ENCODE data around the gene TMEM100. TPM values are rescaled to one million over a fixed set of nuclear protein-coding genes. Genes with fewer than 3 reads are reported as not detected.
A peak's percentile ranks its signal among the peaks of the same experiment; 100 is the strongest.

The TMEM100 gene
- total RNA-seq, 1 experiment from 2014 or later, result not detected

GRCh38 chr17:55727920-55728319, 5.3 kb upstream of the TMEM100 start:
- ChIA-PET POLR2A (ENCODE audit: unreplicated experiment) (no interaction called here), CTCF (no interaction called here)
- intact Hi-C loops (cut with micrococcal nuclease), result no loop called here
- Histone ChIP-seq H3K9me2 (replicated peaks; ENCODE audit: low read length) (no peaks in the 10 kb centered on the region), H3K4me1 (ENCODE audit: insufficient read depth, low read length) (peaks cover 14% of the 10 kb centered on the region), H4K20me1 (ENCODE audit: low read length) (no peaks in the 10 kb centered on the region), H3K36me3 (ENCODE audit: low read depth, low read length) (no peaks in the 10 kb centered on the region), H3K27me3 (ENCODE audit: low read length) (peaks cover 22% of the 10 kb centered on the region; the same call in 1 of the 2 replicates), H3K4me2 (ENCODE audit: low read length) (no peak overlapping the region), H3F3A (ENCODE audit: low read length, unreplicated experiment) (no peaks in the 10 kb centered on the region), H3K27ac (ENCODE audit: low read length) (no peak overlapping the region), H3K79me2 (ENCODE audit: low read length) (no peaks in the 10 kb centered on the region), H2AFZ (ENCODE audit: low read length) (no peak overlapping the region), H3K9ac (ENCODE audit: low read length) (no peak overlapping the region), H3K4me3 (ENCODE audit: low read length) (no peak overlapping the region), H3K9me3 (ENCODE audit: low read length) (no peaks in the 10 kb centered on the region)
- BruUV-seq (replicated peaks), result no TSS peak
- TF ChIP-seq EZH2phosphoT487 (IDR thresholded peaks at IDR 0.05; ENCODE audit: borderline replicate concordance, low read length) (no peak), EZH2 (IDR thresholded peaks at IDR 0.05; ENCODE audit: low read length, unreplicated experiment) (no peak), CTCF (conservative IDR thresholded peaks at IDR 0.05; ENCODE audit: low read depth, low read length) (no peak)
- ATAC-seq (no peak), DNase-seq (peak; percentile 30)

- intact Hi-C loops (cut with micrococcal nuclease), result no loop called here
- CTCF ChIA-PET, result no interaction called here
- TF ChIP-seq EZH2 (IDR thresholded peaks at IDR 0.05; ENCODE audit: low read length, unreplicated experiment) (no peak), EZH2phosphoT487 (IDR thresholded peaks at IDR 0.05; ENCODE audit: borderline replicate concordance, low read length) (no peak), CTCF (conservative IDR thresholded peaks at IDR 0.05; ENCODE audit: low read depth, low read length) (no peak)
Measured at GRCh38 chr17:55727275-55727674, 4.6 kb upstream of the TMEM100 start.

GRCh38 chr17:55726440-55726839, 3.8 kb upstream of the TMEM100 start:
- BruUV-seq (replicated peaks), result no TSS peak
- DNase-seq, result peak; percentile 70
- Histone ChIP-seq H3K27ac (ENCODE audit: low read length) (no peak overlapping the region), H2AFZ (ENCODE audit: low read length) (no peak overlapping the region), H3K9me3 (ENCODE audit: low read length) (no peaks in the 10 kb centered on the region), H3K4me2 (ENCODE audit: low read length) (no peak overlapping the region), H3K4me1 (ENCODE audit: insufficient read depth, low read length) (peaks cover 6% of the 10 kb centered on the region; the same call in 1 of the 2 replicates), H3K27me3 (ENCODE audit: low read length) (peaks cover 37% of the 10 kb centered on the region), H4K20me1 (ENCODE audit: low read length) (no peaks in the 10 kb centered on the region), H3K9me2 (replicated peaks; ENCODE audit: low read length) (no peaks in the 10 kb centered on the region), H3K36me3 (ENCODE audit: low read depth, low read length) (no peaks in the 10 kb centered on the region), H3K4me3 (ENCODE audit: low read length) (no peak overlapping the region), H3K79me2 (ENCODE audit: low read length) (no peaks in the 10 kb centered on the region), H3K9ac (ENCODE audit: low read length) (no peak overlapping the region), H3F3A (ENCODE audit: low read length, unreplicated experiment) (no peaks in the 10 kb centered on the region)
- ATAC-seq, result no peak; the same call in 1 of the 2 replicates
- TF ChIP-seq EZH2phosphoT487 (IDR thresholded peaks at IDR 0.05; ENCODE audit: borderline replicate concordance, low read length) (no peak), CTCF (conservative IDR thresholded peaks at IDR 0.05; ENCODE audit: low read depth, low read length) (no peak), EZH2 (IDR thresholded peaks at IDR 0.05; ENCODE audit: low read length, unreplicated experiment) (no peak)
- POLR2A ChIA-PET (ENCODE audit: unreplicated experiment), result no interaction called here
- intact Hi-C loops (cut with micrococcal nuclease), result no loop called here
- CTCF ChIA-PET, result no interaction called here

More at GRCh38 chr17:55727275-55727674, 4.6 kb upstream of the TMEM100 start:
- no peak overlapping the region for H3K9ac ChIP-seq (ENCODE audit: low read length)
- H3K4me3 ChIP-seq (ENCODE audit: low read length), result no peak overlapping the region
- H3K79me2 ChIP-seq (ENCODE audit: low read length), result no peaks in the 10 kb centered on the region
- H3K4me2 ChIP-seq (ENCODE audit: low read length), result no peak overlapping the region
- DNase-seq (no peak), ATAC-seq (no peak)
- POLR2A ChIA-PET (ENCODE audit: unreplicated experiment), result no interaction called here
- no peaks in the 10 kb centered on the region for H4K20me1 ChIP-seq (ENCODE audit: low read length)
- no peaks in the 10 kb centered on the region for H3K9me2 ChIP-seq (replicated peaks; ENCODE audit: low read length)
- no peaks in the 10 kb centered on the region for H3F3A ChIP-seq (ENCODE audit: low read length, unreplicated experiment)
- H3K27me3 ChIP-seq (ENCODE audit: low read length), result peaks cover 29% of the 10 kb centered on the region
- H3K36me3 ChIP-seq (ENCODE audit: low read depth, low read length), result no peaks in the 10 kb centered on the region
- BruUV-seq (replicated peaks), result no TSS peak
- H3K9me3 ChIP-seq (ENCODE audit: low read length), result no peaks in the 10 kb centered on the region
- peaks cover 8% of the 10 kb centered on the region; the same call in 1 of the 2 replicates for H3K4me1 ChIP-seq (ENCODE audit: insufficient read depth, low read length)
- no peak overlapping the region for H3K27ac ChIP-seq (ENCODE audit: low read length)
- H2AFZ ChIP-seq (ENCODE audit: low read length), result no peak overlapping the region

All from PC-3 (cell line).